NCI-H2227 treated with DMSO at 0.1 percent for 48 hours (cell line): Measurements from ENCODE around the gene ZBED6.

Experiments used
- DNase-seq: peaks from one replicate; lab custom pipeline; 2025; lab: John Stamatoyannopoulos, UW

Gene ZBED6

DNA sequence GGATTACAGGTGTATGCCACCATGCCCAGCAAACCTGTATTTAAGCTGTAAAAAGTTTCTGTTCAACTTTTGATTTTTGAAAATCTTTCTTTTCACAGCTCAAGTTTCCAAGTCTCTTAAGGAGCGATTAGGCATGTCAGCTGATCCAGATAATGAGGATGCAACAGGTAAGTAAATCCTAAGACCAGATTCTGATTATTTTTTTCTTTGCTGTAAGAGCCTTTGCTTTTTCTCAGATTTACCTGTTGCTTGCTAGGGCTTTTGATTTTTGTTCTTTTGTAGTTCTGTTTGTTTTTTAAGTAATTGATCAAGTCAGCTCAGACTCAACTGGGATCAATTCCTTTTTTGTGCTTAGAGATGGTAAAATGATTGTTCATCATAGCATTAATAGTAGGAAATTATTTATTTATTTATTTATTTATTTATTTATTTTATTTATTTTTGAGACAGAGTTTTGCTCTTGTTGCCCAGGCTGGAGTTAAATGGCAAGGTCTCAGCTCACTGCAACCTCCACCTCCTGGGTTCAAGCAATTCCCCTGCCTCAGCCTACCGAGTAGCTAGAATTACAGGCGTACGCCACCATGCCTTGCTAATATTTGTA, 44.9 kb downstream of the ZBED6 start:
- no peak for DNase-seq

DNA sequence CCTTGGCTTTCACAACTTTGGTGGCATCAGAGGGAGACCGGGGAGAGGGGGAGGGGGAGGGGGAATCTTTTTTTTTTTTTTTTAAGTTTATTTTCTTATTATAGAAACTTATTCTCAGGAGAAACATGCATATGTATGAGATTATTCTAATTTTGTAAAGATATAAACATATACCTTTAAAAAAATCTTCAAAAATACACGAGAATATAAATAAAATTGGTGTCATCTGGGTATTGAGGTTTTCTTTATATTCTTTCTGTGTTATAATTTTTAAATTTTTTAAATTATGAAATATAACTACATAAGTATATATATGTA, 47.1 kb downstream of the ZBED6 start:
- no peak for DNase-seq

DNA sequence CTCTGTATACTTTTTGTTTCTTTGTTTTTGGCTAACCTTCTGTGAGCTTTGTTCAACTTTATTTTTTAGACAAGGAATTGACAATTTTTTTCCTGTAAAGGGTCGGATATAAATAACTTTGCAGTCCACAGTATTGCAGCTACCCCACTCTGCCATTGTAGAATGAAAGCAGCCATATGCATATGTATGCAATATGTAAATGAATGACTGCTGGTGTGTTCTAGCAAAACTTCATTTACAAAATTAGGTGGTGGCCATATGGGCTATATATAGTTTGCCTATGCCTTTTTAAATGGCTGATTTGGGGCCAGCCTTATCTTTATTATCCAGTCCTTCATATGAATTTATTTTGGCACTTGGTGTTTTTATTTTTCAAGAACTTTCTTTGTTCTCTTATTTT, 48.0 kb downstream of the ZBED6 start:
- DNase-seq = no peak
